ENCODE measurements around the gene C12orf57. TPM values are rescaled to one million over a fixed set of nuclear protein-coding genes. Genes with fewer than 3 reads are reported as not detected.

C12orf57 gene
- total and polyA plus RNA-seq, 2 of the 13 experiments (the other 11 are each of a cell fraction or from before 2014, with no cell fraction given) = 84.0 to 287 TPM

GRCh38 chr12:6964605-6965025, 20.8 kb downstream of the C12orf57 start:
- POLR2A ChIA-PET = interaction anchor here (0.9 to 8.0 kb wide), 7 partner anchors 9 to 96 kb away, joined by 3 to 180 read pairs (median 5); partner anchors contain the start of genes C12orf57, LPCAT3, RNU7-1 and SPSB2
- Histone ChIP-seq H3K36me3 (replicated peaks in 1 of 2; ENCODE audit: control insufficient read depth in 1 of 2, insufficient read depth in 2 of 2, low read length in 2 of 2) (peaks cover 22 to 38% of the 10 kb centered on the region in 2 experiments), H3K4me2 (ENCODE audit: low read depth, low read length) (no peak overlapping the region), H3K4me3 (replicated peaks in 1 of 3; ENCODE audit: insufficient read depth in 1 of 3, low read depth in 2 of 3, low read length in 3 of 3) (no peak overlapping the region), H3K9me3 (ENCODE audit: low read length) (no peaks in the 10 kb centered on the region), H3K4me1 (ENCODE audit: insufficient read depth, low read length) (peaks cover 57% of the 10 kb centered on the region), H4K20me1 (ENCODE audit: insufficient read depth, low read length) (no peaks in the 10 kb centered on the region; the same call in 1 of the 2 replicates), H3K79me2 (ENCODE audit: insufficient read depth, low read length) (peaks cover 20% of the 10 kb centered on the region), H3K9ac (ENCODE audit: insufficient read depth, low read depth, low read length) (no peak overlapping the region), H3K27me3 (ENCODE audit: control insufficient read depth in 1 of 2, insufficient read depth in 2 of 2, low read length in 2 of 2) (no peaks in the 10 kb centered on the region), H2AFZ (ENCODE audit: low read length) (no peak overlapping the region), H3K27ac (ENCODE audit: extremely low read length, insufficient read depth, low read length) (peak overlapping the region; percentile 46)
- no peak for ATAC-seq
- DNase-seq (ENCODE audit: low spot score) = no peak
- no TSS peak for BruUV-seq (replicated peaks)
- CTCF ChIA-PET (ENCODE audit: low intra/inter-chr PET ratio, low total read pairs) = interaction anchor here (1.1 to 2.1 kb wide), 5 partner anchors 18 to 78 kb away, joined by 3 to 15 read pairs (median 6); partner anchors contain the start of genes C12orf57 and RNU7-1
- intact Hi-C loops (cut with micrococcal nuclease; ENCODE audit: unreplicated experiment) = no loop called here
- in situ Hi-C loops (cut with HindIII; ENCODE audit: extremely low pct_ligation_motif_present, low pct_unique_long_range_greater_than_20kb) = no loop called here
- TF ChIP-seq CENPT (CRISPR knock-in tag; IDR thresholded peaks at IDR 0.05; ENCODE audit: low read depth) (no peak), AGO2 (optimal IDR thresholded peaks at IDR 0.05; ENCODE audit: low read depth, low read length) (peak; percentile 92), SALL2 (CRISPR knock-in tag; IDR thresholded peaks at IDR 0.05) (no peak), ZNF225 (CRISPR knock-in tag; IDR thresholded peaks at IDR 0.05) (0 out of 2 replicates have a peak, but pooled peaks have one; percentile 34), POLR2A (IDR thresholded peaks at IDR 0.05; ENCODE audit: insufficient read depth in 1 of 2, low read depth in 2 of 2, low read length in 2 of 2) (peak in 1 of 2 experiments; percentile 46; a peak in 1 of 4 replicates), RBFOX2 (IDR thresholded peaks at IDR 0.05; ENCODE audit: low read depth, low read length) (peak; percentile 57; the same call in 1 of the 2 replicates), POGK (CRISPR knock-in tag; conservative IDR thresholded peaks at IDR 0.05) (no peak), POLR2G (IDR thresholded peaks at IDR 0.05; ENCODE audit: low read depth, low read length) (peak; percentile 48; the same call in 1 of the 2 replicates), THAP9 (CRISPR knock-in tag; IDR thresholded peaks at IDR 0.05; ENCODE audit: borderline replicate concordance) (peak; percentile 35; the same call in 1 of the 2 replicates)
- TF ChIP-seq, protein P1, sequence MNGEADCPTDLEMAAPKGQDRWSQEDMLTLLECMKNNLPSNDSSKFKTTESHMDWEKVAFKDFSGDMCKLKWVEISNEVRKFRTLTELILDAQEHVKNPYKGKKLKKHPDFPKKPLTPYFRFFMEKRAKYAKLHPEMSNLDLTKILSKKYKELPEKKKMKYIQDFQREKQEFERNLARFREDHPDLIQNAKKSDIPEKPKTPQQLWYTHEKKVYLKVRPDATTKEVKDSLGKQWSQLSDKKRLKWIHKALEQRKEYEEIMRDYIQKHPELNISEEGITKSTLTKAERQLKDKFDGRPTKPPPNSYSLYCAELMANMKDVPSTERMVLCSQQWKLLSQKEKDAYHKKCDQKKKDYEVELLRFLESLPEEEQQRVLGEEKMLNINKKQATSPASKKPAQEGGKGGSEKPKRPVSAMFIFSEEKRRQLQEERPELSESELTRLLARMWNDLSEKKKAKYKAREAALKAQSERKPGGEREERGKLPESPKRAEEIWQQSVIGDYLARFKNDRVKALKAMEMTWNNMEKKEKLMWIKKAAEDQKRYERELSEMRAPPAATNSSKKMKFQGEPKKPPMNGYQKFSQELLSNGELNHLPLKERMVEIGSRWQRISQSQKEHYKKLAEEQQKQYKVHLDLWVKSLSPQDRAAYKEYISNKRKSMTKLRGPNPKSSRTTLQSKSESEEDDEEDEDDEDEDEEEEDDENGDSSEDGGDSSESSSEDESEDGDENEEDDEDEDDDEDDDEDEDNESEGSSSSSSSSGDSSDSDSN (CRISPR knock-in tag; IDR thresholded peaks at IDR 0.05) = no peak
- TF ChIP-seq, protein P2, sequence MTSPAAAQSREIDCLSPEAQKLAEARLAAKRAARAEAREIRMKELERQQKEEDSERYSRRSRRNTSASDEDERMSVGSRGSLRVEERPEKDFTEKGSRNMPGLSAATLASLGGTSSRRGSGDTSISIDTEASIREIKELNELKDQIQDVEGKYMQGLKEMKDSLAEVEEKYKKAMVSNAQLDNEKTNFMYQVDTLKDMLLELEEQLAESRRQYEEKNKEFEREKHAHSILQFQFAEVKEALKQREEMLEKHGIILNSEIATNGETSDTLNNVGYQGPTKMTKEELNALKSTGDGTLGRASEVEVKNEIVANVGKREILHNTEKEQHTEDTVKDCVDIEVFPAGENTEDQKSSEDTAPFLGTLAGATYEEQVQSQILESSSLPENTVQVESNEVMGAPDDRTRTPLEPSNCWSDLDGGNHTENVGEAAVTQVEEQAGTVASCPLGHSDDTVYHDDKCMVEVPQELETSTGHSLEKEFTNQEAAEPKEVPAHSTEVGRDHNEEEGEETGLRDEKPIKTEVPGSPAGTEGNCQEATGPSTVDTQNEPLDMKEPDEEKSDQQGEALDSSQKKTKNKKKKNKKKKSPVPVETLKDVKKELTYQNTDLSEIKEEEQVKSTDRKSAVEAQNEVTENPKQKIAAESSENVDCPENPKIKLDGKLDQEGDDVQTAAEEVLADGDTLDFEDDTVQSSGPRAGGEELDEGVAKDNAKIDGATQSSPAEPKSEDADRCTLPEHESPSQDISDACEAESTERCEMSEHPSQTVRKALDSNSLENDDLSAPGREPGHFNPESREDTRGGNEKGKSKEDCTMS (CRISPR knock-in tag; conservative IDR thresholded peaks at IDR 0.05) = no peak
- TF ChIP-seq, protein P3, sequence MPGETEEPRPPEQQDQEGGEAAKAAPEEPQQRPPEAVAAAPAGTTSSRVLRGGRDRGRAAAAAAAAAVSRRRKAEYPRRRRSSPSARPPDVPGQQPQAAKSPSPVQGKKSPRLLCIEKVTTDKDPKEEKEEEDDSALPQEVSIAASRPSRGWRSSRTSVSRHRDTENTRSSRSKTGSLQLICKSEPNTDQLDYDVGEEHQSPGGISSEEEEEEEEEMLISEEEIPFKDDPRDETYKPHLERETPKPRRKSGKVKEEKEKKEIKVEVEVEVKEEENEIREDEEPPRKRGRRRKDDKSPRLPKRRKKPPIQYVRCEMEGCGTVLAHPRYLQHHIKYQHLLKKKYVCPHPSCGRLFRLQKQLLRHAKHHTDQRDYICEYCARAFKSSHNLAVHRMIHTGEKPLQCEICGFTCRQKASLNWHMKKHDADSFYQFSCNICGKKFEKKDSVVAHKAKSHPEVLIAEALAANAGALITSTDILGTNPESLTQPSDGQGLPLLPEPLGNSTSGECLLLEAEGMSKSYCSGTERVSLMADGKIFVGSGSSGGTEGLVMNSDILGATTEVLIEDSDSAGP (CRISPR knock-in tag; IDR thresholded peaks at IDR 0.05; ENCODE audit: borderline replicate concordance) = peak; percentile 2; the same call in 1 of the 2 replicates
- no peak for FAIRE-seq
- 94% methylated on average over 6 of the region's 8 CpGs for WGBS (ENCODE audit: low lambda C conversion rate)
